Adrenal gland (tissue), 12 donors: Measurements from ENCODE around the gene FPR2. TPM values are rescaled to one million over a fixed set of nuclear protein-coding genes. Genes with fewer than 3 reads are reported as not detected.
A peak's percentile ranks its signal among the peaks of the same experiment; 100 is the strongest.

Experiments
- DNase-seq, 7 donors: peaks; one replicate each; pipeline ENCODE4 v3.0.0-alpha.2; 2019 to 2020
- H3K27ac ChIP-seq, 5 donors: fragments of 200-600 bp; sonication (generic) in 4 of 5; 1 replicate in 3 of 5; 2 replicates in 2 of 5; pipeline versions ENCODE4 v1.5.1 to v1.8.0; 2016 to 2020; ENCODE audit warnings: mild to moderate bottlenecking in 1 of 5
- H3K27me3 ChIP-seq: fragments of 200-600 bp; 2 replicates; pipeline ENCODE4 v1.8.0; 2021
- H3K36me3 ChIP-seq, 2 donors: fragments of 200-600 bp; replicated peaks in 1 of 2; 1 replicate in 1 of 2; 2 replicates in 1 of 2; pipeline versions ENCODE4 v1.5.1 to v1.8.0; 2018 to 2022
- H3K4me1 ChIP-seq, 2 donors: fragments of 200-600 bp; replicated peaks in 1 of 2; 1 replicate in 1 of 2; 2 replicates in 1 of 2; pipeline versions ENCODE4 v1.5.1 to v1.8.0; 2018 to 2021
- H3K4me3 ChIP-seq, 4 donors: fragments of 200-600 bp; sonication (generic) in 3 of 4; one replicate each; pipeline ENCODE4 v1.5.1; 2016 to 2018
- H3K9me3 ChIP-seq, 3 donors: fragments of 200-600 bp; sonication (generic) in 1 of 3; replicated peaks in 1 of 3; 1 replicate in 2 of 3; 2 replicates in 1 of 3; pipeline versions ENCODE4 v1.5.1 to v1.8.0; 2016 to 2021
- CTCF ChIP-seq, 6 experiments: fragments of 450-650 bp in 4 of 6; fragments of 200-600 bp in 2 of 6; sonication (generic) in 1 of 6; IDR thresholded peaks; 1 replicate in 5 of 6; 2 replicates in 1 of 6; pipeline versions ENCODE4 v1.5.1 to v1.8.0; 2016 to 2021; ENCODE audit warnings: antibody characterized with exemption in 6 of 6, mild to moderate bottlenecking in 2 of 6, moderate library complexity in 1 of 6
- POLR2A ChIP-seq, 2 donors: fragments of 450-650 bp; IDR thresholded peaks; one replicate each; pipeline ENCODE4 v1.6.1; 2017; ENCODE audit warnings: antibody characterized with exemption in 2 of 2, mild to moderate bottlenecking in 2 of 2, moderate library complexity in 1 of 2
- WGBS, 4 donors: extraction: QIAGEN DNeasy Blood & Tissue Kit in 2 of 4; methylation state at CpG; one replicate each; pipeline versions ENCODE4 v1.1.5 to v1.1.7; 2013 to 2017; 5-methylcytosine and 5-hydroxymethylcytosine counted together
- intact Hi-C, 2 donors: fragments of 100-400 bp; cut with DNase I; formaldehyde crosslinking; loops; one replicate each; pipeline versions ENCODE4 v1.14.1 to v1.15.0; 2022 to 2023
- polyA plus RNA-seq, 3 donors: library from polyadenylated mRNA; stranded (reverse); fragments of 200-250 nt in 2 of 3; fragments of 350-450 nt in 1 of 3; fragmentation: Illumina TruSeq in 1 of 3; extraction: RNeasy Lipid Tissue Mini Kit (QIAGEN cat#74804) in 1 of 3; gene quantifications; one replicate each; pipeline ENCODE4 v1.2.3, GENCODE V29; 2013 to 2014
- total RNA-seq, 9 donors: library from RNA; depleted of rRNA in 4 of 9; stranded (reverse); fragments of >200 nt in 4 of 9; fragments of 120-200 nt in 1 of 9; fragmentation: NEBNext Ultra II Directional in 1 of 9; extraction: Animal tissue kit (Norgen Biotek cat#: 25700) in 1 of 9; gene quantifications; one replicate each; pipeline versions ENCODE4 v1.1.0 to v1.2.4, GENCODE V29; 2013 to 2023
- donor health status: healthy with polysubstance abuse.
- donor health status: Bipolar disorder and iron deficiency.
- donor health status: DM: yes; HTN: yes; CAD: no.
- donor health status: DM: no; HTN: no; CAD: no.
- donor health status: DM: no; HTN: no; CAD: no.
- donor health status: DM: yes; HTN: yes; CAD: no.

FPR2 gene
- total and polyA plus RNA-seq, 12 donors = 0.24 to 5.5 (median 1.9) TPM; not detected in 1

DNA sequence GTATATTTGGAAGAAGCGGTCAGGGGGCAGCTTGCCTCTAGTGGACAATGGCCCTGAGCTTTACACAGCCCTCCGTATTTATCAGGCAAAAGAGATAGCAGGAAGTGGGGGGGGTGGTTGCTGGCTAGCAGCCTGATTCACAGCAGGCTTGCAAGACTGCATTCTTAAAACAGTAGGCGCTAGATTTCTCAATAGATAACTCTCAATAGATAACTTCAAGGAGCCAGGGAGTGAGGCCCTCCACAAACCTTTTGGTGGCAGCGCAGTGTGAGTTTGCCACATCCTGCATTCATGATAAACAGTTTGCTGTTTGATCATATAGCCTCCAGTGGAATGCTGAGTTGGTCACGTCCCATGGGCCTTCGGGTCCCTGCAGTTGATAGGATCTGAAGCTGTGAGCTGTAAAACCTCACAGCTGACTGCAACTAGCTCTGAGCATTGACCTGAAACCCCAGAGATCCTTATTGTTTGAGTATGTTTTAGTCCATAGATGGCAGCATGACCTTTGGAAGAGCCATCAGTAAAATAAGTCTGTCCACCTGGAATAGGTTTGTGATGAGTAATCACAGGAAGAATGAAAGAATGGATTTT lies 46.2 kb downstream of the FPR2 start:
- DNase-seq = peak in 5 of 7 donors; percentile 29 to 78 (median 59)
- WGBS, 4 donors = 50 to 57% (median 55%) methylated on average over 6 of the region's 6 CpGs
- H3K27ac ChIP-seq = no peak overlapping the region
- H3K4me3 ChIP-seq = no peak overlapping the region
- TF ChIP-seq POLR2A (IDR thresholded peaks at IDR 0.05) = no peak
- TF ChIP-seq CTCF (IDR thresholded peaks at IDR 0.05) = peak in 1 of 6 experiments; percentile 8
- H3K9me3 ChIP-seq = no peaks in the 10 kb centered on the region
- H3K27me3 ChIP-seq = no peaks in the 10 kb centered on the region
- peaks cover 0 to 10% of the 10 kb centered on the region in 2 donors for H3K4me1 ChIP-seq
- no peaks in the 10 kb centered on the region for H3K36me3 ChIP-seq
- intact Hi-C loops = no loop called here

GRCh38 chr19:51807925-51808324 lies 46.9 kb downstream of the FPR2 start:
- WGBS, 4 donors = 76 to 87% (median 85%) methylated on average over 2 of the region's 2 CpGs
- DNase-seq = no peak
- Histone ChIP-seq H3K27me3 (no peaks in the 10 kb centered on the region), H3K4me1 (peaks cover 0 to 10% of the 10 kb centered on the region in 2 donors), H3K27ac (no peak overlapping the region), H3K4me3 (no peak overlapping the region), H3K9me3 (no peaks in the 10 kb centered on the region), H3K36me3 (no peaks in the 10 kb centered on the region)
- intact Hi-C loops = no loop called here
- TF ChIP-seq POLR2A (IDR thresholded peaks at IDR 0.05) = no peak

DNA sequence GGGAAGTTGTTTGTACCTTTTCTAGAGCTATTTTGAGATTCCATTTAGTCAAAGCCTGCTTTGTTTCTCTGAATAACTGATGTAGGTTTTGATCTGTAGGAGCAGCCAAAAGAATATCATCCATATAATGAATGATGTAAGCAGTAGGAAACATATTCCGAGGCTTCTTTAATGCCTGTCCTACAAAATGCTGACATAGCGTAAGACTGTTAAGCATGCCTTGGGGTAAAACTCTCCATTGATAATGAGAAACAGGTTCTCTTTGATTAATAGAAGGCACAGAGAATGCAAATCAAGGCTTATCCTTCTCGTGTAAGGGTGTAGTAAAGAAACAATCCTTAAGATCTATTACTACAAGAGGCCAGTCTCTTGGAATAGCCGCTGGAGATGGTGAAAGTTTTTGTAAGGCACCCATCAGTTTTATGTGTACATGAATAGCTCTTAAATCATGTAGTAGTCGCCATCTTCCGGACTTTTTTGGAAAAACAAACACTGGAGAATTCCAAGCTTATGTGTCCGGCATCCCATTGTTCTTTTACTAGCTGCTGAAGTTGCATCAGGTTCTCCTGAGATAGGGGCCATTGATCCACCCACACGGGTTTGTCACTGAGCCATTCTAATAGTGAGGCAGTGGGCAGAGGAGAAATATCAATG lies 47.5 kb downstream of the FPR2 start:
- intact Hi-C loops = no loop called here
- Histone ChIP-seq H3K27ac (no peak overlapping the region), H3K4me1 (peaks cover 0 to 10% of the 10 kb centered on the region in 2 donors), H3K27me3 (no peaks in the 10 kb centered on the region), H3K36me3 (no peaks in the 10 kb centered on the region), H3K4me3 (no peak overlapping the region), H3K9me3 (no peaks in the 10 kb centered on the region)
- DNase-seq = peak in 1 of 7 donors; percentile 7
- 54 to 74% (median 67%) methylated on average over 8 of the region's 8 CpGs for WGBS, 4 donors
- TF ChIP-seq POLR2A (IDR thresholded peaks at IDR 0.05) (no peak), CTCF (IDR thresholded peaks at IDR 0.05) (peak in 3 of 6 experiments; percentile 13 to 21 (median 14))

- peak overlapping the region in 1 of 5 donors; percentile 71 for H3K27ac ChIP-seq
- DNase-seq = peak in 1 of 7 donors; percentile 39
- intact Hi-C loops = no loop called here
Observed at GRCh38 chr19:51809787-51810186, 48.8 kb downstream of the FPR2 start.

More at GRCh38 chr19:51809787-51810186, 48.8 kb downstream of the FPR2 start:
- Histone ChIP-seq H3K36me3 (no peaks in the 10 kb centered on the region), H3K9me3 (no peaks in the 10 kb centered on the region), H3K27me3 (no peaks in the 10 kb centered on the region), H3K4me1 (peaks cover 0 to 10% of the 10 kb centered on the region in 2 donors), H3K4me3 (no peak overlapping the region)
- no peak for TF ChIP-seq CTCF (IDR thresholded peaks at IDR 0.05)
- no peak for TF ChIP-seq POLR2A (IDR thresholded peaks at IDR 0.05)
- WGBS, 4 donors = 57 to 73% (median 66%) methylated on average over 3 to 4 of the region's 4 CpGs
